HG02970 (cell line): ENCODE results near the gene MTFMT.
"Not testable (repeated sequence)": the region's sequence is repeated elsewhere in the genome, so short reads cannot be mapped to it uniquely, and the experiment has no call there.

Source experiments
- ATAC-seq: cut with Tn5 transposase; IDR thresholded peaks from one replicate; pipeline ENCODE4 v1.9.1; 2021; ENCODE audit warnings: mild to moderate bottlenecking, moderate library complexity, moderate number of reproducible peaks; ENCODE audit not compliant: unreplicated experiment, low FRiP score

MTFMT gene

GRCh38 chr15:65060641-65061397 lies 31.4 kb upstream of the MTFMT start:
- no peak for ATAC-seq

DNA sequence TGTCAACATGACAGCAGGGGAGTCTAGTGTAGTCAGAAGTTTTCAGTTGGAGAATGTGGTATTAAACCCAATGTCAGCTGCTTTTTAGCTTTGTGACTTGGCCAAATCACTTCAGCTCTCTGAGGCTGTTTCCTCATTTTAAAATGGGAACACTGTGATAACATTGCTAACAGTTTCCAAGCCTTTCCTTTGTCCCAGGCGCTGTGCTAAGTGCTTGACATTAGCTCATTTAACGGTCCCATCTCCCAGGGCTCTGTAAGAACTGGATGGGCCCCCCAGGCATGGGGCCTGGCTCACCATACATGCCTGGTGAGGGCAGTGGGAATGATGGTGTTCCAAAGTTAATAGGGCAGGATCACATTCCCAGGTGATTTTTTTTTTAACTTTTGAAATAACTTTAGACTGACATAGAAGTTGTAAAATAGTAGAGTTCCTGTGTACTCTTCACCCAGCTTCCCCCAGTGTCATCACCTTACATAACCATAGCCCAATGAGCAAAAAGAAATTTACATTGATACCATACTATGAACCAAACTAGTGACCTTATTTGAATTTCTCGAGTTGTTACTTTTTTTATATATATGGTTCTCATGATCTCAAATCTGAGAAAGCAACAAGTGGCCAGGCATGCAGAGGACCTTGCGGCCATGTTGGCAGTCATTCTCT lies 30.6 kb upstream of the MTFMT start:
- ATAC-seq = no peak

- ATAC-seq = no peak
Measured at GRCh38 chr15:65059369-65059750, 29.9 kb upstream of the MTFMT start.

GRCh38 chr15:65058394-65059368 lies 29.2 kb upstream of the MTFMT start:
- ATAC-seq = no peak

DNA sequence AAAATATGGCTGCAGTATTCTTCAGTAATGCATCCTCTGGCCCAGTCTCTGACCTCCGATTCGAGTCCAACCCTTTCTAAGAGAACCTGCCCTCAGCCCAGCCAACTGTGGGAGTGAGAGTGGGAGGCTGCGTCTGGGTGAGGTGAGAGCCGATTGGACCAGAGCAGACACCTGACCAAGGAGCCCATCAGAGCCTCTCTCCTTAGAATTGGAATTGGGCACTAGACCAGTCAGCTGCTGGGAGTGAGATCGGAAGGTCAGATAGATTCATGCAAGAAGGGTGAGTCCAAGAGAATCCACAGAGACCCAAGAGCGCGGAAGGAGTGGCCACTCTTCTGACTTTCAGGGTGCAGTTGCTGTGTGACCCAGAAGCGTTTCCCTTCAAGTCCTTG lies 28.1 kb upstream of the MTFMT start:
- no peak for ATAC-seq

DNA sequence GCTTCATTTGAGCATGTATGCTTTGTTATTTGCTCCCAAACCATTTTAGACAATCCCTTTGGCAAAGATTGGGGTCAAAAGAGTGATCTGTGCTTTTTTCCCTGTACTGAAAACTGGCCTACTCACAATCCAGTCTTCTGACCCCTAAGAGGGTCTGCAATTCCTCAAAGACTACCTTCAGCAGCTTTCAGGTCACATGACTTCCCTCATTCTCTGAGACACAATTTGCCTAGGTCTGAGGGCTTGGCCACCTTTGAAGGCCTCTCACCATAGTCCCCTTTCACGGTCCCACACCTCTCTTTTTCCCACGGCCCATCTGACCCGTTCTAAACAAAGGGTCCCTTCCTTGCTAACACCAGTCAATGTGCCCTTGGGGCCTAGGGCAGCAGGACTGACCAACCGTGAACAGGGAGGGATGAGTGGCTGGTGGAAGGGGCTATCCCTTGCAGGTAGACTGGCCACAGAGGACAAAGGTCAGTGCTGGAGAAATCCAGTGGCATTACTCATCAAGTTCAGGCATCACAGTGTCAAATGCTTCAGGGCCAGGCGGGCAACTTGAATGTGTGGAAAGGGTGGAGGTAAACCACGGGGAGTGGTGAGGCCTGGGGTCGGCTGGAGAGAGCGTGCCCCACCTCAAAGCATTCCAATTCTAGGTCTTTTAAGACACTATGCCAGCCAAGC lies 27.6 kb upstream of the MTFMT start:
- no peak for ATAC-seq

GRCh38 chr15:65056106-65056505 lies 26.7 kb upstream of the MTFMT start:
- no peak for ATAC-seq

DNA sequence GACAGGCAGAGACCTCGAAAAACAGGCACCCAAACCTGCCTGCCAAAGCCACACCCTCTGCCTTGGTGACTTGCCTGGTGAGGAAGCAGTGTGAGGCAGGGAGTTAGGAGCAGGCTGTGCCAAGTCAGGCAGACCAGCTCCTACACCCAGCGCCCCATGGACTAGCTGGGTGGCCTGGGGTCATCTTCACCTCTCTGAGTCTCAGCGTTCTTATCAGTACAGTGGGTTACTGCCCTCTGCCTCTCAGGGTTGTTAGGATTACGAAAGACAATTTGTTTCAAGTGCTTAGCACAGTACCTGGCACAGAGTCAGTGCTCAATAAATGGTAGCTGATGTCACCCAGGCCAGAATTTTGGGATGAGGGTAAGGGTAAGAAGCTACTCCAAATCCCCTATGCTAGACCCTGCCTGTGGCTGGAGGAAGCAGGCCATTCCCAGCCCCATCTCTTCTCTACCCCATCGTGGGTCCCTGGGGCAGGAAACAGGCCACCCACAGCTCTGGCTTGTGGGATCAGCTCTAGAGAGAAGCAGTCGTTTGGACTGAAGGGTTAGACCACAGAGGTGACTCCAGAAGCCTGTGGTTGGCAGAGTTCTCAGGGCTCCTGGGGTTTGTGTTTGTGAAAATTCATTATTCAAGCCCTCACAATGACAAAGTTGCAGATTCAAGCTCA lies 25.9 kb upstream of the MTFMT start:
- no peak for ATAC-seq

DNA sequence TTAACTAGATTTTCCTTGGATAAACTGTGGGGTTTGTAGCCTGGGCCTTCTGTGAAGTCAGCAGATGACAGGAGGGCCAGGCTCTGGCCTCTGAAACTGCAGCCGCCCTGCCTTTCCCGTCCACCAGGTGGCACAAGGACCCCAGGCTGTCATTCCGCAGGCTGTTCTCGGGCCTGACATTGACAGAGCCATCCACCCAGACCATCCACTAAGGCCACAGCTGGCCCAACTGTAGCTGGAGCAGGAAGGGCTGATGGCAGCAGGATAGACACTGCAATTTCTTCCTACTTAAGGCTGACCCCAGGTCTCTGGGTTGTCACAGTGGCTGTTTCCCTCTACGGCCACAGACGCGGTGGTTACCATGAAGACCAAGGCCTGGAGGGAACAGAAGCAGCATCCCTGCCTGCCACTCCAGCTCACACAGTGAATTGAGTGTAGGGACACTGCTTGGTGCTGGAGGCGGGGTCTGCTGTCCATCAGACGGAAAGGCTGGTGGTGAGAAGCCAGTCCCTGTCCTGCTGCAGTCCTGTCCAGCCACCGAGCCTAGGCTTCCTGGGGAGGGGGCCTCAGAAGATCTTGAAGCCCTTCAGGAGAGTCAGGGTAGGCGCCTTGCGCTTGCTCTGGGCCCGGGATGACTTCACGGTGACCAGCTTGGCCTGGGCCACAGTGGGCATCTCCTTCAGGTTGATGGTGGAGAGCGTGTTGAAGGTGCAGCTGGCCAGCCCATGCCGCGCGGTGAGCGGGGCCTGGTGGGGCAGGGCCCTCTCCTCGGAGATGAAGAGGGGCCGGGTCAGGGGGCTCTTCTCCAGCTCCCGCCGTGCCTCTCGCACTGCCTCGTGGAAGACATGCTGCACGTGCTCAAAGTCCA lies 25.1 kb upstream of the MTFMT start:
- ATAC-seq = no peak

DNA sequence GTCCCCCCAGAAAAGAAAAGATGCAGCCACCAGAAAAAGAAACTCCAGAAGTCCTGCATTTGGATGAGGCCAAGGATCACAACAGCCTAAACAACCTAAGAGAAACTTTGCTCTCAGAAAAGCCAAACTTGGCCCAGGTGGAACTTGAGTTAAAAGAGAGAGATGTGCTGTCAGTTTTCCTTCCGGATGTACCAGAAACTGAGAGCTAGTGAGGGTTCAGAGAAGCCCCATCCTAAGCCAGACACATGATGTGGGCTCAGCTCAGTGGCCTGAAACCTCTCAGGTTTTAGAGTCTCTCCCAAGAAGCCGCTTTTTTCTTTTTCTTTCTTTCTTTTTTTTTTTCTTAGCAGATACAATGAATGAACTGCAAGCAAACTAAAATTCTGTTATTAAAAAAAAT lies 23.5 kb upstream of the MTFMT start:
- ATAC-seq = no peak

DNA sequence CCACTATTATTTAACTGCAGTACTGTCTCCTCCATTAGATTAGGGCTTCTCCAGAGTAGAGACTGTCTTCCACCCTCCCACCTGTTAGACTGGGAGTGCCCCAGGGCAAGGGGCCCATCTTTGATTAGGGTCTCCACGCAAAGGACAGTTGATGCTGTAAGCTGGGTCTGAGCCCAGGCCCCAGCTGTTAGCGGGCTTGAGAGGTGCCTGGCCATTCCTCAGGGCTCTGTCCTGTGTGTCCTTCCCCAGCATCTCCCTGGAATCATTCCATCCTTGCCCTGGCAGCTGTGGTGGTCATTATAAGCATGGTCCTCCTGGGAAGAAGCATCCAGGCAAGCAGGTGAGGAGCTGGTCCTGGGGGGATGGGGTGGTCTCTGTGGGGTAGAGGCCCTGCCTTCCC lies 21.8 kb upstream of the MTFMT start:
- ATAC-seq = no peak

DNA sequence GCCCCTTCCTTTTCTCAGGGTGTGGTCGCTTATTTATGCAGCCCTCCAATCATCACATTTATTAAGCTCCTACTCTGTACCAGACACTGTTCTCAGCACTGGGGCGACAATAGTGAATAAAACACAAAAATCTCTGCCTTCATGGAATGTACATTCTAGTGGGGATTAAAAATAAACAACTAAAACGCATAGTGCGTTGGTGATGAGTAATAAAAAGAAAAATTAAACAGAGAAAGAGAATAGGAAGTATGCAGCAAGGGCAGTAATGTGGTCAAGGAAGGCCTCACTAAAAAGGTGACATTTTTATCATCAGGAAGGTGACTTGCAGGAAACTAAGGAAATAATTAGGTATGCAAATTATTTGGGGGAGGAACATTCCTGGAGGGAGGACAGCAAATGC lies 20.8 kb upstream of the MTFMT start:
- ATAC-seq = no peak

- ATAC-seq = peak; percentile 75
Measured at GRCh38 chr15:65049418-65049840, 20.0 kb upstream of the MTFMT start.

DNA sequence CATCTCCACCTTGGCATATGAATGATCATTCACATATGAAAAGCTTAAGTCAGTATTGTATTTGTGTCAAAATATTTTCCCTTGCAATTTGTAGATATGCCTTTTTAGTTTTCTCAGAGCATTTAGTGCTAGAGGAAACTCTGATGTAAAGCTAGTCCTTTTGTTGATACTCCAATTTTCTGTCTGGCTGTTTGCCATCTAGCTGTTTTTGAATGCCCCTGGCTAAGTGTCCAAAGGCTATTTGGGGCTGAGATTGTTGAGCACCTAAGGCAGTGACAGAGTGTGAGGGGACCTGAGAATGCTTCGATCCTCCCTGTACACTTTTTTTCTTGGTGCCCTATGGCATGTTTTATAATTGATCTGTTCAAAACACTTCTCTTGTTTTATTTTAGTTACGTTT lies 18.8 kb upstream of the MTFMT start:
- ATAC-seq = no peak

- no peak for ATAC-seq
Measured at GRCh38 chr15:65044724-65045481, 15.5 kb upstream of the MTFMT start, which contains the start of gene SLC51B. Gene SLC51B, plus strand, starts transcription at chr15:65045387. Its CDS starts 4,618 bp downstream, at chr15:65050005.

DNA sequence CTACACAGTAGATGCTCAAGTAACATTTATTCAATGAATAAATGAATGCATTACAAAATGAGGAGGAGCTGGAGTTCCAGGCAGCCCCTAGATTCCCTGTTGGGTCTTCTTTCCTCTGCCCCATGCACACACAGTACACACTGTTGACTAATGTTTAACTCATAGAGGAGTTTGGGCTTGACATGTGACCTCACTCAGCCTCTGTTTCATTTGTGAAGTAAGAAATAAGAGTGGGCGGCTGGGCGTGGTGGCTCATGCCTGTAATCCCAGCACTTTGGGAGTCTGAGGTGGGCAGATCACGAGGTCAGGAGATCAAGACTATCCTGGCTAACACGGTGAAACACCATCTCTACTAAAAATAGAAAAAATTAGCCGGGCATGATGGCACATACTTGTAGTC lies 14.8 kb upstream of the MTFMT start:
- not testable (repeated sequence) for ATAC-seq

DNA sequence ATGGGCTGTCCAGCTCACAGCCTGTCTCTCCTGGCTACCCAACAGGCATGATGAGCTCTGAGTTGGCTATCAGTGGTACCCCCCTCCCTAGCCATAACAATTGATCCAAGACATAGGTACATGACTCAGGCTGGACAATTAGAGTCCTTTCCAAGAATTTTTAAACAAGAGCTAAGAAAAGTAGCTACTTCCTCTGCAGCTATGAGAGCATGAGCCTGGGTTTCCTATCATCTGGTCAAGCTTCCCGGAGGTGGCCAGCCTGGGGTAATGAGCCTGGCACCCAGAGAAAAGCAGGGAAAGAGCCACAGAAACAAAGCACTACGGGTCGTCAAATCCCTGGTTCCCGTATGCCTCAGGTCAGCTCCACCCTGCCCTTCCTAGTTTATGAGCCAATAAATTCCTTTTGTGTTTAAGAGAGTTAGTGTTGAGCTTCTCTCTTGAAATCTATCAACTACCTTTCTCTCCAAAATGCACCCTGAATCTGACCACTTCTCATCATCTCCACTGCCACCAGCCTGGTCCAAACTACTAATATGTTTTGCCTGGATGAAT lies 13.4 kb upstream of the MTFMT start:
- ATAC-seq = no peak

DNA sequence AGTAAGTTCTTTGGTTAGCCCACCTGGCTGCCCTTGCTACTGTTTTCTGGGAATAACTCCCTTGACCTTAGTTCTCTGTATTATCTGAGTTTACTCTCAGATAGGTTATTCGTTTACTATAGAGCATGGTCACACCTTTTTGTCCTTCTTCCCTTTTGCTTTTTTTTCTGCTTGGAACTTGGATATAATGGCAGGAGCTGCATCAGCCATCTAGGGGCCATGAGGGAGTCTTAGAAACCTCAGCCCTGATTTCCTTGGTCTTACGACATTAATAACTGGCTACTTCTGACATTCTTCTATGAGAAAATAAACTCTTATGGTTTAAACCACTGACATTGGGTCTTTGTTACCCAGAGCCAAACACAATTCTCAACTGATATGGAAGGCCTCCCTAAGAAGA lies 12.3 kb upstream of the MTFMT start:
- no peak for ATAC-seq
